HepG2 (cell line): Measurements from ENCODE around the gene IGHMBP2. TPM values are rescaled to one million over a fixed set of nuclear protein-coding genes. Genes with fewer than 3 reads are reported as not detected.

Experiments
- ATAC-seq: fragments of 200-7000 bp; cut with Tn5 transposase; 3 replicates; pipeline ENCODE4 v1.9.1; 2020; ENCODE audit warnings: mild to moderate bottlenecking, moderate library complexity
- BruUV-seq: library from RNA; stranded (reverse); fragments of 400-500 nt; replicated peaks from 2 replicates; lab custom pipeline; 2021; lab: Mats Ljungman, UMichigan
- CTCF ChIA-PET: fragments of 300-600 bp; formaldehyde crosslinking; extraction: SDS; loops from one replicate; lab custom pipeline; 2021; ENCODE audit warnings: low total read pairs, inconsistent platforms, low intra/inter-chr PET ratio; lab: Yijun Ruan, JAX
- POLR2A ChIA-PET: fragments of 350-600 bp; sonication (Branson Sonifier 250); formaldehyde crosslinking; loops from one replicate; lab custom pipeline; 2020; ENCODE audit warnings: antibody characterized with exemption, inconsistent platforms; lab: Yijun Ruan, JAX
- DNase-seq: peaks from one replicate; pipeline ENCODE4 v3.0.0-alpha.2; 2015; ENCODE audit warnings: low spot score
- FAIRE-seq: peaks from 3 replicates; lab custom pipeline; 2011; peaks lifted over from hg19 to GRCh38; lab: Jason Lieb, UNC
- H2AFZ ChIP-seq: one replicate; pipeline ENCODE4 v1.6.1; 2011; ENCODE audit warnings: low read length, inconsistent platforms
- H3K27ac ChIP-seq: fragments of 300-600 bp; 3 replicates; pipeline ENCODE4 v1.8.0; 2011; ENCODE audit warnings: mixed run types, mild to moderate bottlenecking, mixed read lengths, low read length, inconsistent platforms; ENCODE audit not compliant: insufficient read depth; ENCODE audit errors: extremely low read length
- H3K27me3 ChIP-seq, 2 experiments: fragments of 200-600 bp in 1 of 2; 2 replicates in 1 of 2; 3 replicates in 1 of 2; pipeline versions ENCODE4 v1.6.0 to v1.8.0; 2011; ENCODE audit warnings: low read length in 2 of 2, mild to moderate bottlenecking in 2 of 2, moderate library complexity in 2 of 2, inconsistent platforms in 1 of 2; ENCODE audit not compliant: insufficient read depth in 2 of 2, control insufficient read depth in 1 of 2
- H3K36me3 ChIP-seq, 2 experiments: fragments of 200-600 bp in 1 of 2; replicated peaks in 1 of 2; 2 replicates in 1 of 2; 3 replicates in 1 of 2; pipeline versions ENCODE4 v1.5.1 to v1.8.0; 2011; ENCODE audit warnings: low read length in 2 of 2, inconsistent platforms in 1 of 2; ENCODE audit not compliant: insufficient read depth in 2 of 2, control insufficient read depth in 1 of 2
- H3K4me1 ChIP-seq: 2 replicates; pipeline ENCODE4 v1.5.1; 2012; ENCODE audit warnings: low read length, inconsistent platforms; ENCODE audit not compliant: insufficient read depth
- H3K4me2 ChIP-seq: 2 replicates; pipeline ENCODE4 v1.6.0; 2011; ENCODE audit warnings: low read depth, low read length, inconsistent platforms
- H3K4me3 ChIP-seq, 3 experiments: fragments of 200-600 bp in 1 of 3; sonication (generic), shearing (Covaris generic) in 1 of 3; replicated peaks in 1 of 3; 2 replicates each; pipeline ENCODE4 v1.5.1; 2011 to 2016; ENCODE audit warnings: low read length in 3 of 3, inconsistent platforms in 2 of 3, low read depth in 2 of 3, mild to moderate bottlenecking in 2 of 3, control low read depth in 1 of 3, mixed read lengths in 1 of 3; ENCODE audit not compliant: insufficient read depth in 1 of 3
- H3K79me2 ChIP-seq: one replicate; pipeline ENCODE4 v1.6.1; 2011; ENCODE audit warnings: low read length, inconsistent platforms; ENCODE audit not compliant: insufficient read depth
- H3K9ac ChIP-seq: 2 replicates; pipeline ENCODE4 v1.6.0; 2011; ENCODE audit warnings: mild to moderate bottlenecking, low read depth, low read length, inconsistent platforms; ENCODE audit not compliant: insufficient read depth
- H3K9me3 ChIP-seq: 2 replicates; pipeline ENCODE4 v1.5.1; 2012; ENCODE audit warnings: mild to moderate bottlenecking, low read length
- H4K20me1 ChIP-seq: 2 replicates; pipeline ENCODE4 v1.6.0; 2011; ENCODE audit warnings: inconsistent platforms, mild to moderate bottlenecking, low read length, moderate library complexity; ENCODE audit not compliant: insufficient read depth
- KDM2A ChIP-seq: sonication (generic); formaldehyde crosslinking; IDR thresholded peaks from 2 replicates; pipeline ENCODE4 v1.4.0; 2020; ENCODE audit warnings: low read depth, missing genetic modification reagents, borderline replicate concordance
- MIXL1 ChIP-seq: IDR thresholded peaks from 2 replicates; pipeline ENCODE4 v1.6.1; 2016
- RORA ChIP-seq: sonication (generic); formaldehyde crosslinking; IDR thresholded peaks from 2 replicates; pipeline ENCODE4 v1.5.0; 2020; ENCODE audit warnings: mild to moderate bottlenecking, missing genetic modification reagents, moderate library complexity
- THAP11 ChIP-seq: IDR thresholded peaks from 2 replicates; pipeline ENCODE4 v1.6.1; 2016; ENCODE audit warnings: missing biosample characterization, missing genetic modification reagents
- ZFP90 ChIP-seq: sonication (generic); formaldehyde crosslinking; IDR thresholded peaks from 2 replicates; pipeline ENCODE4 v1.8.0; 2022; ENCODE audit warnings: missing genetic modification reagents, mild to moderate bottlenecking, inconsistent platforms, borderline replicate concordance
- ZNF20 ChIP-seq: sonication (generic); formaldehyde crosslinking; IDR thresholded peaks from 2 replicates; pipeline ENCODE4 v1.4.0; 2020; ENCODE audit warnings: mild to moderate bottlenecking, moderate library complexity, missing genetic modification reagents
- ZNF367 ChIP-seq: sonication (generic); formaldehyde crosslinking; IDR thresholded peaks from 2 replicates; pipeline ENCODE4 v1.4.0; 2020; ENCODE audit warnings: missing genetic modification reagents, borderline replicate concordance
- ZNF704 ChIP-seq: sonication (generic); formaldehyde crosslinking; IDR thresholded peaks from 2 replicates; pipeline ENCODE4 v1.8.1; 2023; ENCODE audit warnings: mild to moderate bottlenecking, inconsistent platforms, moderate library complexity, missing genetic modification reagents, borderline replicate concordance
- WGBS: methylation state at CpG from one replicate; pipeline ENCODE4 v1.1.6; 2017; ENCODE audit warnings: low lambda C conversion rate; 5-methylcytosine and 5-hydroxymethylcytosine counted together
- in situ Hi-C: cut with HindIII; loops from 2 replicates; pipeline ENCODE4 v1.10.0; 2017; ENCODE audit warnings: low pct_unique_long_range_greater_than_20kb; ENCODE audit not compliant: extremely low pct_ligation_motif_present
- intact Hi-C: fragments of 100-400 bp; cut with micrococcal nuclease; formaldehyde crosslinking; loops from one replicate; pipeline ENCODE4 v1.10.0; 2022; ENCODE audit not compliant: unreplicated experiment
- polyA plus RNA-seq, 8 experiments: library from polyadenylated mRNA; depleted of rRNA in 3 of 8; stranded (reverse) in 7 of 8; unstranded in 1 of 8; fragments of >200 nt; fragmentation: Illumina TruSeq in 4 of 8; extraction: Trizol in 4 of 8; gene quantifications; 2 replicates each; pipeline versions ENCODE4 v1.2.1 to v1.2.3, GENCODE V29; 2011 to 2016; ENCODE audit warnings: low read depth in 4 of 8, missing spikeins in 1 of 8, mixed read lengths in 1 of 8; ENCODE audit not compliant: insufficient read depth in 1 of 8
- total RNA-seq, 5 experiments: library from RNA; depleted of rRNA; stranded (reverse); fragments of >200 nt; fragmentation: Illumina TruSeq; extraction: Trizol; gene quantifications; 2 replicates each; pipeline ENCODE4 v1.2.3, GENCODE V29; 2016; ENCODE audit warnings: low read depth in 1 of 5
- TF ChIP-seq, protein P1 (sequence below): sonication (generic); formaldehyde crosslinking; IDR thresholded peaks from 2 replicates; pipeline ENCODE4 v1.4.0; 2020; ENCODE audit warnings: mild to moderate bottlenecking, low read depth, missing genetic modification reagents

The IGHMBP2 gene
- total and polyA plus RNA-seq, 2 of the 13 experiments (the other 11 are each of a cell fraction or from before 2014, with no cell fraction given), result 8.9 to 9.9 TPM

DNA sequence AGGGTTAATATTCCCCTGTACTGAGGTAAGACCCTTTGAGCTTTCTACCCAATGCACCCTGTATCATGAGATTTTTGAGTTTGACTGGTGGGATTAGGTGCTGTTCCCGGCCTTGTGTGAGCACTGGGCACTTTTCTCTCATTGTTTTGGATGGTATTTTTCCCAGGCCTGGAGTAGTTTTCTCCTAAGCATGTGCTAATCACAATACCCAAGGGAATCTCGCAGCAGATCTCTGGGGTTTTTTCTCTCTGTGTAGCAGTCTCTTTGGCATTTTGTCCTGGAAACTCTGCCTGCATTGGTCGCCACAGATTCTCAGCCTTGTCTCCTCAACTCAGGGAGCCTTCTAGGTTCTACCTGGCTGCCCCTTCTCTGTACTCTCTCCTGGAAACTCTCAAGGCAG, 19.9 kb downstream of the IGHMBP2 start:
- TF ChIP-seq MIXL1, result no peak
- TF ChIP-seq, all 625 proteins: peak for 0
- H3K4me2 ChIP-seq, result no peak overlapping the region
- DNase-seq, result no peak
- no peak overlapping the region for H3K9ac ChIP-seq
- CTCF ChIA-PET, result no interaction called here
- H3K4me3 ChIP-seq, result no peak overlapping the region
- no peaks in the 10 kb centered on the region for H3K79me2 ChIP-seq
- ATAC-seq, result no peak
- POLR2A ChIA-PET, result no interaction called here
- in situ Hi-C loops (no loop called here), intact Hi-C loops (no loop called here)
- no peak for FAIRE-seq
- H3K27me3 ChIP-seq, result no peaks in the 10 kb centered on the region
- H3K9me3 ChIP-seq, result peaks cover 20% of the 10 kb centered on the region
- BruUV-seq, result no TSS peak
- peaks cover 17 to 81% of the 10 kb centered on the region in 2 experiments for H3K36me3 ChIP-seq
- 95% methylated on average over 3 of the region's 3 CpGs for WGBS
- H3K4me1 ChIP-seq, result no peaks in the 10 kb centered on the region
- no peaks in the 10 kb centered on the region for H4K20me1 ChIP-seq
- no peak overlapping the region for H2AFZ ChIP-seq
- no peak overlapping the region for H3K27ac ChIP-seq

GRCh38 chr11:68924073-68924925, 20.6 kb downstream of the IGHMBP2 start:
- Histone ChIP-seq H3K4me3 (no peak overlapping the region), H3K79me2 (no peaks in the 10 kb centered on the region), H3K36me3 (peaks cover 20 to 81% of the 10 kb centered on the region in 2 experiments), H2AFZ (no peak overlapping the region), H3K27me3 (no peaks in the 10 kb centered on the region), H3K4me1 (no peaks in the 10 kb centered on the region), H3K9ac (no peak overlapping the region), H4K20me1 (no peaks in the 10 kb centered on the region), H3K27ac (no peak overlapping the region), H3K4me2 (no peak overlapping the region), H3K9me3 (peaks cover 20% of the 10 kb centered on the region)
- intact Hi-C loops (no loop called here), in situ Hi-C loops (no loop called here)
- DNase-seq, result no peak
- FAIRE-seq, result no peak
- TF ChIP-seq, protein P1, sequence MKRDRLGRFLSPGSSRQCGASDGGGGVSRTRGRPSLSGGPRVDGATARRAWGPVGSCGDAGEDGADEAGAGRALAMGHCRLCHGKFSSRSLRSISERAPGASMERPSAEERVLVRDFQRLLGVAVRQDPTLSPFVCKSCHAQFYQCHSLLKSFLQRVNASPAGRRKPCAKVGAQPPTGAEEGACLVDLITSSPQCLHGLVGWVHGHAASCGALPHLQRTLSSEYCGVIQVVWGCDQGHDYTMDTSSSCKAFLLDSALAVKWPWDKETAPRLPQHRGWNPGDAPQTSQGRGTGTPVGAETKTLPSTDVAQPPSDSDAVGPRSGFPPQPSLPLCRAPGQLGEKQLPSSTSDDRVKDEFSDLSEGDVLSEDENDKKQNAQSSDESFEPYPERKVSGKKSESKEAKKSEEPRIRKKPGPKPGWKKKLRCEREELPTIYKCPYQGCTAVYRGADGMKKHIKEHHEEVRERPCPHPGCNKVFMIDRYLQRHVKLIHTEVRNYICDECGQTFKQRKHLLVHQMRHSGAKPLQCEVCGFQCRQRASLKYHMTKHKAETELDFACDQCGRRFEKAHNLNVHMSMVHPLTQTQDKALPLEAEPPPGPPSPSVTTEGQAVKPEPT, result no peak
- TF ChIP-seq KDM2A (CRISPR knock-in tag) (no peak), THAP11 (CRISPR knock-in tag) (no peak), RORA (CRISPR knock-in tag) (no peak), ZNF704 (CRISPR knock-in tag) (no peak), ZNF20 (CRISPR knock-in tag) (no peak), ZFP90 (CRISPR knock-in tag) (no peak), ZNF367 (CRISPR knock-in tag) (no peak)
- ATAC-seq, result no peak
- no TSS peak for BruUV-seq
- WGBS, result 93% methylated on average over 10 of the region's 10 CpGs
- POLR2A ChIA-PET, result no interaction called here
- CTCF ChIA-PET, result no interaction called here
